Panc1 (cell line): Measurements from ENCODE around the gene FPGS. TPM values are rescaled to one million over a fixed set of nuclear protein-coding genes. Genes with fewer than 3 reads are reported as not detected.

Experiments used
- ATAC-seq: fragments of 200-7000 bp; cut with Tn5 transposase; 2 replicates; pipeline ENCODE4 v1.9.1; 2020; ENCODE audit warnings: mild to moderate bottlenecking, moderate library complexity
- BruUV-seq: library from RNA; stranded (reverse); fragments of 400-500 nt; replicated peaks from 2 replicates; lab custom pipeline; 2021; lab: Mats Ljungman, UMichigan
- CTCF ChIA-PET: fragments of 300-600 bp; sonication (Branson Sonifier 250); formaldehyde crosslinking; loops from one replicate; lab custom pipeline; 2022; ENCODE audit warnings: antibody characterized with exemption; lab: Charles Lee
- POLR2A ChIA-PET: fragments of 300-600 bp; sonication (Branson Sonifier 250); formaldehyde crosslinking; loops from one replicate; lab custom pipeline; 2022; ENCODE audit warnings: antibody characterized with exemption; lab: Charles Lee
- DNase-seq: peaks from one replicate; pipeline ENCODE4 v3.0.0-alpha.2; 2010; ENCODE audit warnings: low read depth, low spot score
- H3K27ac ChIP-seq: 2 replicates; pipeline ENCODE4 v1.5.1; 2011; ENCODE audit warnings: mild to moderate bottlenecking, low read length, inconsistent platforms
- H3K27me3 ChIP-seq: fragments of 200-500 bp; sonication (Bioruptor generic); 2 replicates; pipeline ENCODE4 v1.6.0; 2014; ENCODE audit warnings: low read length, inconsistent platforms; ENCODE audit not compliant: control insufficient read depth, insufficient read depth
- H3K36me3 ChIP-seq: fragments of 200-500 bp; sonication (Bioruptor generic); 2 replicates; pipeline ENCODE4 v1.5.1; 2014; ENCODE audit warnings: inconsistent platforms, mild to moderate bottlenecking, low read length, moderate library complexity; ENCODE audit not compliant: control insufficient read depth, insufficient read depth
- H3K4me1 ChIP-seq: 2 replicates; pipeline ENCODE4 v1.5.1; 2011; ENCODE audit warnings: inconsistent platforms, mild to moderate bottlenecking, low read length, moderate library complexity; ENCODE audit not compliant: control insufficient read depth, insufficient read depth
- H3K4me3 ChIP-seq, 2 experiments: 2 replicates each; pipeline ENCODE4 v1.5.1; 2011 to 2012; ENCODE audit warnings: low read depth in 2 of 2, low read length in 2 of 2, mild to moderate bottlenecking in 2 of 2, inconsistent platforms in 1 of 2, moderate library complexity in 1 of 2
- H3K9me3 ChIP-seq: fragments of 200-500 bp; sonication (Bioruptor generic); 2 replicates; pipeline ENCODE4 v1.5.1; 2014; ENCODE audit warnings: low read depth, mild to moderate bottlenecking, inconsistent platforms, low read length, moderate library complexity; ENCODE audit not compliant: control insufficient read depth, insufficient read depth
- POLR2AphosphoS5 ChIP-seq: IDR thresholded peaks from 2 replicates; pipeline ENCODE4 v1.6.1; 2012; ENCODE audit warnings: mild to moderate bottlenecking, low read depth, low read length, moderate library complexity
- REST ChIP-seq, 2 experiments: IDR thresholded peaks; 2 replicates each; pipeline ENCODE4 v1.6.1; 2011 to 2012; ENCODE audit warnings: low read depth in 2 of 2, control low read depth in 1 of 2, low read length in 1 of 2, mild to moderate bottlenecking in 1 of 2, moderate library complexity in 1 of 2; ENCODE audit not compliant: insufficient read depth in 1 of 2
- SIN3A ChIP-seq: IDR thresholded peaks from 2 replicates; pipeline ENCODE4 v1.6.1; 2012; ENCODE audit warnings: low read depth, mild to moderate bottlenecking, low read length, moderate library complexity, borderline replicate concordance; ENCODE audit not compliant: insufficient read depth
- TCF7L2 ChIP-seq: IDR thresholded peaks from 2 replicates; pipeline ENCODE4 v1.6.1; 2011; ENCODE audit warnings: mild to moderate bottlenecking, low read depth, low read length, inconsistent platforms
- in situ Hi-C: cut with HindIII; loops from 2 replicates; pipeline ENCODE4 v1.10.0; 2016; ENCODE audit warnings: low sequenced_read_pairs, low pct_unique_long_range_greater_than_20kb
- intact Hi-C: fragments of 100-400 bp; cut with micrococcal nuclease; formaldehyde crosslinking; loops from one replicate; pipeline ENCODE4 v1.10.0; 2022; ENCODE audit not compliant: unreplicated experiment
- total RNA-seq: library from RNA; stranded (reverse); gene quantifications from one replicate; pipeline ENCODE4 v1.2.1, GENCODE V29; 2021; ENCODE audit not compliant: unreplicated experiment
- TF ChIP-seq, protein P1 (sequence below): fragments of 450-650 bp; IDR thresholded peaks from 2 replicates; pipeline ENCODE4 v1.5.1; 2017; ENCODE audit warnings: mild to moderate bottlenecking

Gene FPGS
- total RNA-seq, 1 experiment from 2014 or later = 56.5 TPM

DNA sequence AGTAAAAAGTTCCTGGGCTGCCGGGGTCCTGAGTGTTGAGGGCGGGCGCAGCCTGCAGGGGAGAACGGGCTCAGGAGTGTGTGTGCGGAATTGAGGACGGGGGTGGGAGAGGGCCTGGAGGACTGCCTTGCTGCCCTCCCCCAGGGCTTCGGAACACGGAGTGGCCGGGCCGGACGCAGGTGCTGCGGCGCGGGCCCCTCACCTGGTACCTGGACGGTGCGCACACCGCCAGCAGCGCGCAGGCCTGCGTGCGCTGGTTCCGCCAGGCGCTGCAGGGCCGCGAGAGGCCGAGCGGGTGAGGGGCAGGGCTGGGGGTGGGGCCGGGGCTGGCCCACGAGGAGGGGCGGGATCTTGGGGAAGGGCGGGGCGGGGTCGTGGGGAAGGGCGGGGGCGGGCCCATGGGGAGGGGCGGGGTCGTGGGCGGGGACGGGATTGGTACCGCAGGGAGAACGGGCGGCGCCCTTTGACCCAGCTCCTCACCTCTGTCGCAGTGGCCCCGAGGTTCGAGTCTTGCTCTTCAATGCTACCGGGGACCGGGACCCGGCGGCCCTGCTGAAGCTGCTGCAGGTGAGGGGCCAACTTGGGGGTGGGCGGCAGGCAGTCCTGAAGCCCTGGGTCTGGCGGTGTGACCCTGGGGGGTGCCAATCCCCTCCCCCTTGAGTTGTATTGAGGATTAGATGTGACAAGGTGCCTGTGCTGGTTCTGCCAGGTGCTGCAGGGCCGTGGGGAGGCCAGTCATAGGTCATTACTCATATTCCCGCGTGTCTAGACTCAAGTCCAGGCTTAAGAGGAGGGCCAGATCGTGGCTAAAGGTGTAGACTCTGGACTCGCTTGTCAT, 7.1 kb downstream of the FPGS start:
- H3K27me3 ChIP-seq = no peaks in the 10 kb centered on the region
- CTCF ChIA-PET = no interaction called here
- no peaks in the 10 kb centered on the region for H3K4me1 ChIP-seq
- H3K9me3 ChIP-seq = no peaks in the 10 kb centered on the region
- no peak overlapping the region for H3K4me3 ChIP-seq
- no TSS peak for BruUV-seq
- intact Hi-C loops (loop anchor here (10.0 kb wide), 1 partner anchor 65 kb away; the partner anchor contains the start of gene AK1), in situ Hi-C loops (no loop called here)
- POLR2A ChIA-PET = no interaction called here
- no peak for TF ChIP-seq SIN3A
- 0 out of 2 replicates have a peak, but pooled peaks have one; percentile 15 for TF ChIP-seq POLR2AphosphoS5
- no peak for TF ChIP-seq REST (IDR thresholded peaks at IDR 0.05; ENCODE audit: insufficient read depth in 1 of 2, low read depth in 2 of 2, low read length in 1 of 2)
- ATAC-seq = peak; percentile 68
- no peak overlapping the region for H3K27ac ChIP-seq
- no peaks in the 10 kb centered on the region for H3K36me3 ChIP-seq
- DNase-seq = no peak

- no TSS peak for BruUV-seq
- ChIA-PET CTCF (interaction anchor here (0.6 kb wide), 1 partner anchor 132 kb away, joined by 3 read pairs; no protein-coding TSS in a partner anchor), POLR2A (no interaction called here)
- Histone ChIP-seq H3K4me3 (no peak overlapping the region), H3K4me1 (no peaks in the 10 kb centered on the region), H3K27ac (no peak overlapping the region), H3K9me3 (no peaks in the 10 kb centered on the region), H3K27me3 (no peaks in the 10 kb centered on the region), H3K36me3 (no peaks in the 10 kb centered on the region)
- no peak for TF ChIP-seq TCF7L2
- DNase-seq (no peak), ATAC-seq (no peak)
- intact Hi-C loops (no loop called here), in situ Hi-C loops (no loop called here)
Measured at GRCh38 chr9:127810378-127811187, 7.9 kb downstream of the FPGS start.

- no peaks in the 10 kb centered on the region for H3K36me3 ChIP-seq
Measured at GRCh38 chr9:127812011-127812410, 9.3 kb downstream of the FPGS start.

More at GRCh38 chr9:127812011-127812410, 9.3 kb downstream of the FPGS start:
- ATAC-seq = no peak
- in situ Hi-C loops (no loop called here), intact Hi-C loops (no loop called here)
- TF ChIP-seq, protein P1, sequence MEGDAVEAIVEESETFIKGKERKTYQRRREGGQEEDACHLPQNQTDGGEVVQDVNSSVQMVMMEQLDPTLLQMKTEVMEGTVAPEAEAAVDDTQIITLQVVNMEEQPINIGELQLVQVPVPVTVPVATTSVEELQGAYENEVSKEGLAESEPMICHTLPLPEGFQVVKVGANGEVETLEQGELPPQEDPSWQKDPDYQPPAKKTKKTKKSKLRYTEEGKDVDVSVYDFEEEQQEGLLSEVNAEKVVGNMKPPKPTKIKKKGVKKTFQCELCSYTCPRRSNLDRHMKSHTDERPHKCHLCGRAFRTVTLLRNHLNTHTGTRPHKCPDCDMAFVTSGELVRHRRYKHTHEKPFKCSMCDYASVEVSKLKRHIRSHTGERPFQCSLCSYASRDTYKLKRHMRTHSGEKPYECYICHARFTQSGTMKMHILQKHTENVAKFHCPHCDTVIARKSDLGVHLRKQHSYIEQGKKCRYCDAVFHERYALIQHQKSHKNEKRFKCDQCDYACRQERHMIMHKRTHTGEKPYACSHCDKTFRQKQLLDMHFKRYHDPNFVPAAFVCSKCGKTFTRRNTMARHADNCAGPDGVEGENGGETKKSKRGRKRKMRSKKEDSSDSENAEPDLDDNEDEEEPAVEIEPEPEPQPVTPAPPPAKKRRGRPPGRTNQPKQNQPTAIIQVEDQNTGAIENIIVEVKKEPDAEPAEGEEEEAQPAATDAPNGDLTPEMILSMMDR = no peak
- TF ChIP-seq TCF7L2 (no peak), SIN3A (no peak), REST (IDR thresholded peaks at IDR 0.05; ENCODE audit: insufficient read depth in 1 of 2, low read depth in 2 of 2, low read length in 1 of 2) (no peak), POLR2AphosphoS5 (no peak)
- Histone ChIP-seq H3K9me3 (no peaks in the 10 kb centered on the region), H3K27ac (no peak overlapping the region), H3K4me1 (no peaks in the 10 kb centered on the region), H3K27me3 (no peaks in the 10 kb centered on the region), H3K4me3 (no peak overlapping the region)
- CTCF ChIA-PET = no interaction called here
- POLR2A ChIA-PET = no interaction called here
- no TSS peak for BruUV-seq
- DNase-seq = no peak
